Measurements from ENCODE around the gene SLC12A5. TPM values are rescaled to one million over a fixed set of nuclear protein-coding genes. Genes with fewer than 3 reads are reported as not detected.

The SLC12A5 gene
- total and polyA plus RNA-seq, 2 of the 4 experiments (the other 2 are of a cell fraction), result 2.2 TPM; not detected in 1

DNA sequence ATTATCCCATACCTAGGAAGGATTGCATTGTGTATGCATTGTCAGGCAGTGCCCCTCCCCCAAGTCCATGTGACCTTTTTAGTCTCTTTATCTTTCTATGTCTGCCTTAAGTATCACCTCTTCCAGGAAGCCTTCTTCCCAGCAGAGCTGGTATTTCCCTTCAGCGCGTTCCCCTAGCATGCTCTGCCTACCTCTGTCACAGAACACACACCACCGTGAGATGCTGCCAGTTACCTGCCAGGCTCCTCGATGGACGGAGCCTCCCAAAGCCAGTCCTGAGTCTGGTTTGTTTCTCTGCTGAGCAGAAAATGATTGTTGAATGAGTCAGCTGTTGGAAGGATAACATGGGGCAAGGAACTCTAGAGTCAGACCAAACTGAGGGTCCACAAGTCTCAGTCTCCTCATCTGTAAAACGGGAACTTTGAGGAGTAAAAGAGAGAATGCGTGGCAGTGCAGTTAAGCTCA lies 45.7 kb upstream of the SLC12A5 start:
- DNase-seq (no peak), ATAC-seq (ENCODE audit: low read depth) (no peak)
- Histone ChIP-seq H3K4me1 (ENCODE audit: control insufficient read depth, insufficient read depth, low read length) (no peaks in the 10 kb centered on the region), H3K27ac (ENCODE audit: insufficient read depth, low read length) (no peak overlapping the region), H3K79me1 (ENCODE audit: low read depth in 1 of 2, low read length in 2 of 2) (no peaks in the 10 kb centered on the region), H3K4me2 (ENCODE audit: low read depth, low read length) (no peak overlapping the region), H3K36me3 (ENCODE audit: control insufficient read depth, insufficient read depth, low read length) (no peaks in the 10 kb centered on the region), H2BK120ac (ENCODE audit: low read depth, low read length) (no peak overlapping the region), H3K23ac (ENCODE audit: low read depth, low read length) (no peak overlapping the region), H4K20me1 (ENCODE audit: insufficient read depth, low read length) (no peaks in the 10 kb centered on the region), H3K9ac (ENCODE audit: low read depth, low read length) (no peak overlapping the region), H2AK9ac (replicated peaks; ENCODE audit: low read depth, low read length, poor library complexity) (no peak overlapping the region), H4K91ac (ENCODE audit: insufficient read depth, low read depth, low read length) (no peak overlapping the region), H3K56ac (ENCODE audit: extremely low read depth, insufficient read depth, low read length) (no peak overlapping the region), H2AFZ (replicated peaks; ENCODE audit: low read length, poor library complexity) (no peak overlapping the region), H3K18ac (ENCODE audit: low read depth, low read length) (no peak overlapping the region), H3K27me3 (ENCODE audit: control insufficient read depth, insufficient read depth, low read length) (peaks cover 10% of the 10 kb centered on the region; the same call in 1 of the 2 replicates), H2BK5ac (ENCODE audit: low read depth, low read length, poor library complexity, severe bottlenecking) (no peak overlapping the region), H3K4me3 (ENCODE audit: insufficient read depth, low read depth, low read length) (no peak overlapping the region), H3K4ac (ENCODE audit: low read depth, low read length) (no peak overlapping the region), H4K5ac (ENCODE audit: low read depth, low read length) (no peak overlapping the region), H3K9me1 (ENCODE audit: insufficient read depth, low read length) (no peaks in the 10 kb centered on the region), H2BK15ac (ENCODE audit: low read depth, low read length) (no peak overlapping the region), H4K8ac (ENCODE audit: low read depth in 2 of 2, low read length in 2 of 2) (no peak overlapping the region), H3K14ac (replicated peaks; ENCODE audit: low read depth, low read length) (no peak overlapping the region), H3K9me3 (ENCODE audit: control insufficient read depth, insufficient read depth, low read length) (no peaks in the 10 kb centered on the region), H2AK5ac (ENCODE audit: low read depth, low read length) (no peak overlapping the region), H2BK20ac (ENCODE audit: low read depth, low read length) (no peak overlapping the region)
- in situ Hi-C loops (cut with MboI; ENCODE audit: low sequenced_read_pairs) (no loop called here), intact Hi-C loops (cut with micrococcal nuclease) (no loop called here), dilution Hi-C loops (cut with HindIII; ENCODE audit: low sequenced_read_pairs, unreplicated experiment) (no loop called here)
- POLR2A ChIA-PET (ENCODE audit: unreplicated experiment), result no interaction called here
- BruUV-seq (replicated peaks), result no TSS peak
- CTCF ChIA-PET, result no interaction called here
- WGBS, 2 experiments (ENCODE audit: extremely low coverage in 2 of 2, insufficient read length in 1 of 2), result no CpG with 5 or more reads among the region's 7 CpGs
- TF ChIP-seq RFX5 (IDR thresholded peaks at IDR 0.05; ENCODE audit: low read depth, low read length) (no peak), MXI1 (IDR thresholded peaks at IDR 0.05; ENCODE audit: borderline replicate concordance, low read depth, low read length) (no peak), MAZ (IDR thresholded peaks at IDR 0.05; ENCODE audit: borderline replicate concordance, low read depth, low read length) (no peak), POLR2A (IDR thresholded peaks at IDR 0.05; ENCODE audit: low read depth, low read length) (no peak), CHD1 (IDR thresholded peaks at IDR 0.05; ENCODE audit: low read depth, low read length) (no peak), SMC3 (IDR thresholded peaks at IDR 0.05; ENCODE audit: low read depth, low read length) (no peak), BHLHE40 (IDR thresholded peaks at IDR 0.05; ENCODE audit: low read depth, low read length) (no peak), MAFK (IDR thresholded peaks at IDR 0.05; ENCODE audit: low read depth, low read length) (no peak), CEBPB (IDR thresholded peaks at IDR 0.05; ENCODE audit: low read depth, low read length) (no peak), RCOR1 (IDR thresholded peaks at IDR 0.05; ENCODE audit: insufficient replicate concordance, low read length) (no peak), RAD21 (IDR thresholded peaks at IDR 0.05; ENCODE audit: low read length) (no peak)
- TF ChIP-seq, protein P1, sequence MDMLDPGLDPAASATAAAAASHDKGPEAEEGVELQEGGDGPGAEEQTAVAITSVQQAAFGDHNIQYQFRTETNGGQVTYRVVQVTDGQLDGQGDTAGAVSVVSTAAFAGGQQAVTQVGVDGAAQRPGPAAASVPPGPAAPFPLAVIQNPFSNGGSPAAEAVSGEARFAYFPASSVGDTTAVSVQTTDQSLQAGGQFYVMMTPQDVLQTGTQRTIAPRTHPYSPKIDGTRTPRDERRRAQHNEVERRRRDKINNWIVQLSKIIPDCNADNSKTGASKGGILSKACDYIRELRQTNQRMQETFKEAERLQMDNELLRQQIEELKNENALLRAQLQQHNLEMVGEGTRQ (IDR thresholded peaks at IDR 0.05; ENCODE audit: low read depth, low read length), result no peak
- TF ChIP-seq, protein P2, sequence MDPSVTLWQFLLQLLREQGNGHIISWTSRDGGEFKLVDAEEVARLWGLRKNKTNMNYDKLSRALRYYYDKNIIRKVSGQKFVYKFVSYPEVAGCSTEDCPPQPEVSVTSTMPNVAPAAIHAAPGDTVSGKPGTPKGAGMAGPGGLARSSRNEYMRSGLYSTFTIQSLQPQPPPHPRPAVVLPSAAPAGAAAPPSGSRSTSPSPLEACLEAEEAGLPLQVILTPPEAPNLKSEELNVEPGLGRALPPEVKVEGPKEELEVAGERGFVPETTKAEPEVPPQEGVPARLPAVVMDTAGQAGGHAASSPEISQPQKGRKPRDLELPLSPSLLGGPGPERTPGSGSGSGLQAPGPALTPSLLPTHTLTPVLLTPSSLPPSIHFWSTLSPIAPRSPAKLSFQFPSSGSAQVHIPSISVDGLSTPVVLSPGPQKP (IDR thresholded peaks at IDR 0.05; ENCODE audit: borderline replicate concordance, low read depth, low read length), result no peak
